SK-N-MC (cell line): ENCODE results near the gene ZC3H12C.
A peak's percentile ranks its signal among the peaks of the same experiment; 100 is the strongest.

Experiments
- DNase-seq: peaks from one replicate; pipeline ENCODE4 v3.0.0-alpha.2; 2011; ENCODE audit warnings: low read depth, low spot score
- H3K27ac ChIP-seq: fragments of 200-600 bp; sonication (generic); 2 replicates; pipeline ENCODE4 v1.5.1; 2016; ENCODE audit warnings: mixed run types
- H3K36me3 ChIP-seq: fragments of 200-600 bp; sonication (generic); 2 replicates; pipeline ENCODE4 v1.6.1; 2017; ENCODE audit warnings: antibody characterized with exemption, low read length, mixed read lengths; ENCODE audit not compliant: insufficient read depth
- H3K4me3 ChIP-seq: fragments of 200-600 bp; sonication (generic); 2 replicates; pipeline ENCODE4 v1.5.1; 2016
- H3K9ac ChIP-seq: fragments of 200-600 bp; sonication (generic); 2 replicates; pipeline ENCODE4 v1.8.0; 2017; ENCODE audit warnings: mixed run types, mixed read lengths; ENCODE audit not compliant: insufficient read length
- H3K9me3 ChIP-seq: fragments of 200-600 bp; sonication (generic); 2 replicates; pipeline ENCODE4 v1.6.1; 2017; ENCODE audit warnings: low read depth, mild to moderate bottlenecking, antibody characterized with exemption, low read length, moderate library complexity, mixed read lengths
- EZH2 ChIP-seq: fragments of 200-600 bp; sonication (generic); IDR thresholded peaks from one replicate; pipeline ENCODE4 v1.6.1; 2017; ENCODE audit warnings: antibody characterized with exemption
- FOXP2 ChIP-seq: optimal IDR thresholded peaks from 2 replicates; pipeline ENCODE3; 2011; ENCODE audit warnings: mild to moderate bottlenecking, moderate library complexity; ENCODE audit not compliant: insufficient read depth; ENCODE audit errors: extremely low read length, control extremely low read depth
- POLR2AphosphoS5 ChIP-seq: IDR thresholded peaks from 2 replicates; pipeline ENCODE4 v1.6.1; 2012; ENCODE audit warnings: mild to moderate bottlenecking, low read depth, low read length, borderline replicate concordance

Gene ZC3H12C

GRCh38 chr11:110141812-110142211 lies 48.6 kb downstream of the ZC3H12C start:
- no peak overlapping the region for H3K4me3 ChIP-seq
- no peak overlapping the region for H3K9ac ChIP-seq
- TF ChIP-seq POLR2AphosphoS5 (no peak), EZH2 (no peak), FOXP2 (no peak)
- no peaks in the 10 kb centered on the region for H3K9me3 ChIP-seq
- DNase-seq, result no peak
- H3K27ac ChIP-seq, result no peak overlapping the region
- H3K36me3 ChIP-seq, result peaks cover 6% of the 10 kb centered on the region; the same call in 1 of the 2 replicates

DNA sequence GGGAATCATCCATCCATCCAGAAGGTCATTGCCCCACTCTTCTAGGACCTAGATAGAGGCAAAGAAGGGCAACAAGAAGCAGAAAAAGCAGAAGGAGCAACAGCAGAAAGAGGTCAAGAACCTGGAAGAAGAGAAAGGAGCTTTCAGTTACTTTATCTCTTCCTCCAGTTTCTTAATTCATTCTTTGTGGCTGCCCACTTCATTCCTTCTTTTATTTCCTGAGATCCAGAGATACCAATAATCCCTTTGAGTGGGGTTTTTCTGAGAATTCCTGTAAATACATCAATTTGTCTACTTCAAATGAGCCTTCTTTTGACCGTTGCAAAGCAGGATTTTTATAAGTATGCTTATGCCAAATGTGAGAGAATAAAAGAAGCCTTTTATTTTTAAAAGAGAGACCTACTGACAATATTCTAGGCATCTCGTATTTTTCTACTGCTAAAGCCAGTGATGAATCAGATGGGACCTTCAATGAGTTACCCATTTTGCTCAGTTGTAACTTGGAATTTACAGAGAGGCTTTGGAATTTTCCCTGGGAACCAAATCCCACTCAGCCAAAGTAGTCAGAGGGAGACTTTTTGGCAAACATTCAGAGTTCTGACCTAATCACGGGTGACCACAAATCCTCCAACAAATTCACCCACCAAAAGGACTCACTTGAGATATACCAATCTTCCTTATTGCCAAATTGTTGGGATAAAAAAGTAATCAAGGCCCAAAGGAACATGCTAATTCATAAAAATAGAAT lies 54.9 kb downstream of the ZC3H12C start:
- H3K9ac ChIP-seq, result no peak overlapping the region
- no peak overlapping the region for H3K4me3 ChIP-seq
- DNase-seq, result no peak
- TF ChIP-seq FOXP2 (no peak), EZH2 (no peak), POLR2AphosphoS5 (no peak)
- no peak overlapping the region for H3K27ac ChIP-seq
- H3K36me3 ChIP-seq, result peaks cover 3% of the 10 kb centered on the region; the same call in 1 of the 2 replicates
- H3K9me3 ChIP-seq, result no peaks in the 10 kb centered on the region

DNA sequence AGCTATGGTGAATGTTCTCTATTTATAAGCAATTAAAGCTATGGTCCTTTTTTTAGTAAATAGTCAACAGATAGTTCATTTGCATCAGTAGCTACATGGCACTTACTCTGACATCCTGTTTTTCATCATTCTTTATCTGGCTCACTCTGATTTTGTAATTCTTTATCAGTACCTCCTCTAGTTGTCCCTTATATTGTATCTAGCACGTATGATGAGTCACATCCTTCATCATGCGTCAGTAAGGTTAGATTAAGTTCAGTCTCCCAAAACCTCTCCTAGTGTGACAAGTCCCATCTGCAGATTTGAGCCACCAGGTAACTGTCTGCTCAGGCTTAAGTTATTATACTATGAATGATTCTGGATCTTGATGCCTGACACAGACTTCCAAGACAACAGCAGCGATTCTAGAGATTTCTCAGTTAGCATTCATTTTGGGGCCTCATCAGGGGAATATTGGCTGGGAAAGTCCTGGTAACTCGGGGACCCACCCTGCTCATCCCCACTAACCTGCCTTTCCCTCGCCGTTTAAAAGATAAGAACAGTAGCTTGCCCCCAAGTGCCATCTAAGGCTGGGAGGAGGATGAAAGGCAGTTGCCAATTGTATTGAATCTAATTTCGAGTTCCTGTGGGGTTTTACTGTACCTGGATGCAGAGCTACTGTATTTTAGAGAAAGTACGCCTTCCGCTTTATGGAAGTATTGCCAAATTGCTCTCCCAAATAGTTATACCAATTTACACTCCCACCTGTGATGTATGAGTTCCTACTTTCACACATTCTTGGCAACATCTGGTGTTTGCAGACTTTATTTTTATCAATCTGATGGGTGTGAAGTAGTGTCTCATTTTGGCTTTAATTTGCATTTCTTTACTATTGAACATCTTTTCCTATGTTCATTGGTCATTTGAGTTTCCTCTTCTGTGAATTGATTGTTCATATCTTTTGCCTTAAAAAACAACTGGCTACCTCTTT lies 55.9 kb downstream of the ZC3H12C start:
- no peaks in the 10 kb centered on the region for H3K9me3 ChIP-seq
- TF ChIP-seq POLR2AphosphoS5 (no peak), FOXP2 (no peak), EZH2 (no peak)
- DNase-seq, result no peak
- no peak overlapping the region for H3K27ac ChIP-seq
- no peak overlapping the region for H3K9ac ChIP-seq
- H3K36me3 ChIP-seq, result peaks cover 3% of the 10 kb centered on the region; the same call in 1 of the 2 replicates
- no peak overlapping the region for H3K4me3 ChIP-seq

DNA sequence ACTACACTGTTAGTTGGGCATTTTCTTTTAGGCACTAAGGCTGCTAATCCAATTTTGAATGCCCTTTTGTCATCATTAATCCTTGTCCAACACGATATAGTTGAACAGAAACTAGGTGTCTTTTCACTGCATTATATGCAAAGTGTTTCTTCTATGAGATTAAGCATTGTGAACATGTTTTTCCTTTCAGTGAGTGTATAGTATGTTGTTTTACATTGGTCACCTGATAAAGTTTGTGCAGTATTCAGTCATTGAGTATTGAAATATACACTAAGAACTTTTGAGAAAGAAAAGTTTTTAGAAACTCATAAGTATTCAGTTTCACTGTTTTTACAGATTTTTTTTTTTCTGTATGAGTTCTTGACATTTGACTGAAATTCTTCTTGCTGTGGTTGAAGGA lies 59.0 kb downstream of the ZC3H12C start:
- Histone ChIP-seq H3K9me3 (no peaks in the 10 kb centered on the region), H3K9ac (no peak overlapping the region), H3K4me3 (no peak overlapping the region), H3K27ac (no peak overlapping the region), H3K36me3 (peaks cover 3% of the 10 kb centered on the region; the same call in 1 of the 2 replicates)
- no peak for DNase-seq
- no peak for TF ChIP-seq POLR2AphosphoS5
- TF ChIP-seq FOXP2, result no peak
- no peak for TF ChIP-seq EZH2

DNA sequence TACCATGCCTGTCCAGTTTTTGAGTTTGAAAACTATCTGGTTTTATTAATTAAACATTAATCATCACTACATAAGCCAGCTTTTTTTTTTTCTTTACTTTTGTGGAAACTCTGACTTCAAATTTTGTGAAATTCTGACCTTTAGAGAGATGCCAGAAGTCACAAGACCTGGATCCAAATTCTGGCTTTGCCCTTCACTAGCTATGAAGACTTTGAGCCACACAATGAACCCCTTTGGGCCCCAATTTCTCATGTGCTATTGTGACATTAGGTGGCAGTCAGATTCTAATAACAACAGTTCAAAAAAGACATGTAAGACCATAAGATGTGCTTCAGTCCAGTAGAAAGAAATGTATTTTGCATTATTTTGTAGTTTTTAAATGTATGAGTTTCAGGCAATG lies 60.3 kb downstream of the ZC3H12C start:
- no peak overlapping the region for H3K9ac ChIP-seq
- TF ChIP-seq FOXP2, result no peak
- no peak for TF ChIP-seq POLR2AphosphoS5
- TF ChIP-seq EZH2, result no peak
- no peak for DNase-seq
- no peak overlapping the region for H3K27ac ChIP-seq
- peaks cover 3% of the 10 kb centered on the region; the same call in 1 of the 2 replicates for H3K36me3 ChIP-seq
- no peaks in the 10 kb centered on the region for H3K9me3 ChIP-seq
- no peak overlapping the region for H3K4me3 ChIP-seq

GRCh38 chr11:110156503-110156902 lies 63.3 kb downstream of the ZC3H12C start:
- H3K9ac ChIP-seq, result no peak overlapping the region
- no peaks in the 10 kb centered on the region for H3K9me3 ChIP-seq
- no peak for DNase-seq
- H3K27ac ChIP-seq, result no peak overlapping the region
- peaks cover 7% of the 10 kb centered on the region; the same call in 1 of the 2 replicates for H3K36me3 ChIP-seq
- H3K4me3 ChIP-seq, result no peak overlapping the region
- TF ChIP-seq POLR2AphosphoS5 (no peak), FOXP2 (no peak), EZH2 (no peak)

DNA sequence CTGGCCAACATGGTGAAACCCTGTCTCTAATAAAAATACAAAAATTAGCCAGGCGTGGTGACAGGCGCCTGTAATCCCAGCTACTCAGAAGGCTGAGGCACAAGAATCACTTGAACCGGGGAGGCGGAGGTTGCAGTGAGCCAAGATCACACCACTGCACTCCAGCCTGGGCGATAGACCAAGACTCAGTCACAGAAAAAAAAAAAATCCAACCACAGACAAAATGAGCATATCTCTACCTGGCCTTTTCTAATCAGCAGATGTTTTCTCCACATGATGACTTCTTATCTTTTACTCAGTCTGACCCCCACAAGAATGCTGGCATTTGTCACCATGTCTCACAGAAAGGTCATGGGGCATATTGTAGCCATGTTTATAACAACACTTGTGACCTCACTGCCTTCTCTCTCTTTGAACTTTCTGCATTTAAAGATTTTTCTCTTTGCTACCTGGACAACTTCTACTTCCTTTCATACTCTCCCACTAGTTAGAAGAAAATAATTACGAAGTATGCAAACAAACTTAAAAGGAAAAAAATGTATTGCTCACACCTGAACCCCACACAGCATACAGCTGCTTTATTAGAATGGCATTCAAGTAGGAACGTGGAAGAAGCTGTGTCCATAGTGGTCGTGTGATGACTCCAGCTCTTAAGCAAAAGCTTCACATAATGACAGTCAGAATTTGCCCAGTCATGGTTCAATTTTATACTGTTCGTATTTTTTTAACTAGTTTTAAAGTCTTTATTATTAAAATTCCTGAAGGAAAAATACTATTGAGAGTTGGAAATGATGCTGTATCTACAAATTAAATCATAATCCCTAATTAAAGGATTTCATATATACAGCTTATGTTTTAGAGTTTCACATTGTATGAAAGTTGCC lies 65.4 kb downstream of the ZC3H12C start:
- Histone ChIP-seq H3K4me3 (no peak overlapping the region), H3K9ac (no peak overlapping the region), H3K9me3 (no peaks in the 10 kb centered on the region), H3K27ac (no peak overlapping the region), H3K36me3 (peaks cover 4% of the 10 kb centered on the region; the same call in 1 of the 2 replicates)
- TF ChIP-seq POLR2AphosphoS5, result no peak
- no peak for TF ChIP-seq FOXP2
- no peak for TF ChIP-seq EZH2
- no peak for DNase-seq

DNA sequence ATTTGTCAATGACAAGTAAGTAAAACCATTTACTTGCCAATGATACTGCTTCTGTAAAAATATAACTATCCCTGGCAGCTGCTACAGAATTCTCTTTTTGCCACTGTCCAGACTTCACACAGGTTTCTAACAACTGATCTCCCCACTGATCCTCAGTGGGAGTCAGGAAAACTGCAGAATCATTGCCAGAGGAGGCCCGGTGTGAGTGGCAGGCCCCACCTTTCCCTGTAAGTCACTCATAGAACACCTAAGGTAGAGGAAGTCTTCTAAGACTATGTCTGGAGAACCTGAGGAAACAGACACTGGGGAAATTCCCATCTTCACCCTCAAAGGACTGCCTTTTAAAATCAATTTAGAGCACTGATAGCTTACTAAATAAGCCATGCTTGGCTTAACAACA lies 66.3 kb downstream of the ZC3H12C start:
- TF ChIP-seq POLR2AphosphoS5 (no peak), EZH2 (no peak), FOXP2 (no peak)
- no peak for DNase-seq
- H3K36me3 ChIP-seq, result peaks cover 7% of the 10 kb centered on the region; the same call in 1 of the 2 replicates
- no peak overlapping the region for H3K4me3 ChIP-seq
- no peaks in the 10 kb centered on the region for H3K9me3 ChIP-seq
- H3K27ac ChIP-seq, result peak overlapping the region; percentile 39; the same call in 1 of the 2 replicates
- H3K9ac ChIP-seq, result no peak overlapping the region
